T-helper 22 cell (primary cell): ENCODE data around the gene ACTL6A.

ENCODE experiments used
- DNase-seq: peaks from one replicate; pipeline ENCODE4 v3.0.0-alpha.2; 2020; ENCODE audit warnings: low read depth

The ACTL6A gene

DNA sequence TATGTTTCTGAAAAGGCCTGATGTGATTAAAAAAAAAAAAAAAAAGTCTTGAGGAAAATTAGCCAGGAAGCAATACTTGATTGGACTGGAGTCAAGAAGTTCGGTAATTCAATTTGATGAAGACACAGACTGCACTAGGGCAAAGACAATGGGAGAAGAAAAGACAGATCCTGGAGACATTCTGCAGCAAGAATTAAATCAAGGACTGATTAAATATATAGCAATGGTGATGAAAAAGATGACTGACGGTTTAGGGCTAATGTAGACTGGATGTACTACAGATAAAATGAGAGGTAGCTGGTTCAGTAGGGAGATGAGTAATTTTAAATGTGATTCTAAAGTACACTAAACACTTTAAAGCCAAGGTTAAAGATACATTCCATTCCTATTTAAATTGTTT is 27.9 kb downstream of the ACTL6A start:
- no peak for DNase-seq

DNA sequence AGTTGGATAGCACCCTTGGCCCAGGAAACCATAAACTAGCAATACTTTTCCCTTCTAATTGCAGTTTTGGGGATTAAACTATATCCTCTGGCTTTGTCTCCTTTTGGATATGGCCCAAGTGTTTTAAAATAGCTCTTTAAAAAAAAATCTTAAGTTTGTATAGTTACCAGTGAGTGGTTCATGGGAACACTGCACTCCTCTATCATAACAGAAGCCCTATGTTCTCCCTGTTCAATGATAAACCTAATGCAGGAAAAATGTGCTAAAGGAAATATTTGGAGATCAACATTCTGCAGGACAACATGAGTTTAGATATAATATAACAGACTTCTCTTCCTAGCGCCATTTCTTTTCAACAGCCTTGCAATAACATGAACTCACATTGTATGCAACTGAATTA is 28.6 kb downstream of the ACTL6A start:
- DNase-seq, result no peak

DNA sequence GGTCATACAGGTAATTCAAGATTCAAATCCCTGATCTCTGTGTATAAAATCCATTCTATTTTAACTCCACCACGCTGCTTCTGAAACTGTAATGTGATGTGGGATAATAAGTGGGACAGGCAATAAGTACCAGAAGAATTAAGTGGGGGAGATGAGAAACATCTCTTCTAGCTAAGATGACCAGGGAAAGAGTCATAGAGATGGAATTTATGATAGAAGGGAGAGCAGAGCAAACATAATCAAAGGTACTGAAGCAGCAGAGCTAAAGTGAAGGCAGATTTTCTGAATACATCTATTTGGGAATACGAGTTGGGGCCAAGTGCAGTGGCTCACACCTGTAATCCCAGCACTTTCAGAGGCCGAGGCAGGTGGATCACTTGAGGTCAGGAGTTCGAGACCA is 36.8 kb downstream of the ACTL6A start:
- no peak for DNase-seq

- no peak for DNase-seq
These were observed 40.6 kb downstream of the ACTL6A start for GRCh38 chr3:179603321-179603720.

DNA sequence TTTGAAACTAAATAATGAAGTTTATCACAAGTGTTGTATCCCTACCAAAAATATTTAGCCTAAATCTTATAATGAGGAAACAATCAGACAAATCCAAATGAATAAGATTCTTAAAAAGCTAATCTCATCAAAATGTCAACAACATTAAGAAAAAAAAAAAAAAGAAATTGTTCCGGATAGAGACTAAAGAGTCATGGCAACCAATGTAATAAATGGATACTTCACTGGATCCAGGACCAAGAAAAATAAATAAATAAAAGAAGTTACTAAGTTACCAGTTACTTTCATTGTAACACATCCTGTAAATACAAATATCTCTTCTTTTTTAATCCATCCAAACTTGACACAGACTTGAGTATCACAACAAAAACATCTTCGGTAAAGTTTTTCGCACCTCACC is 41.1 kb downstream of the ACTL6A start:
- no peak for DNase-seq

DNA sequence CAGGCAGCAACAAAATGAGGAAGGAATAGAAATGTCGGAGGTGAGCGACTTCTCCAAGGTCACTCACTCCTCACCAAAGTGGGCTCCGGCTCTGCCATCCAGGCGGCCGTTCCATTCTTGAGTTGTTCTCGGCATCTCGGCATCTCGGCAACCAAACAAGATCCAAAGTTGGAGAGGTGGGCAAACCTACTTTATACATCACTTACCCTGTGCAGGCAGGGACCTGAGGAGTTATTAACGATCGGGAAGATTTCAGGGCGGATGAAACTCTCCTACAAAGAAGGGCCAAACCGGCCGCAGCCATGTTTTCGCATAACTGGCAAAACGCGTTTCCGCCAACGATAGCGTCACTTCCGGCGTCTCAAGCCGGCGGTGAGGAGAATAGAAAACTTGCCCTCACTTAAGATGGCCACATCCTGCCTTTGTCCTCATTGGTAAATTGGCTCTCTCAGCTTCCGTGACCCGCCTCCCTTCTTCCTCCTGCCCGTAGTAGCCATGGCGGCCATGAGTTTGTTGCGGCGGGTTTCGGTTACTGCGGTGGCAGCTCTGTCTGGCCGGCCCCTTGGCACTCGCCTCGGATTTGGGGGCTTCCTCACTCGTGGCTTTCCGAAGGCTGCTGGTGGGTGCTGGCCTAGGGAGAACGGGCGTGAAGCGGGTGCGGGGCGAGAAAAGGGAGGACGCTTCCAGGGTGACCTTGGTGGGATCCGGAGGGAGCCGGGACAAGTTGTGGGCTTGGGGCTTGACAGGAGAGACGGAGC is 41.8 kb downstream of the ACTL6A start, which contains the start of the genes MRPL47 and NDUFB5:
Gene MRPL47, minus strand, starts transcription at position 318 of the 758 bp plus-strand sequence. Its CDS starts 14 bp downstream, at position 304.
Gene NDUFB5, plus strand, starts transcription at position 474 of the 758 bp plus-strand sequence. Its CDS starts 22 bp downstream, at position 496.
- peak; percentile 86 for DNase-seq

GRCh38 chr3:179606534-179607085 is 43.9 kb downstream of the ACTL6A start:
- no peak for DNase-seq

GRCh38 chr3:179608931-179609720 is 46.4 kb downstream of the ACTL6A start:
- no peak for DNase-seq

DNA sequence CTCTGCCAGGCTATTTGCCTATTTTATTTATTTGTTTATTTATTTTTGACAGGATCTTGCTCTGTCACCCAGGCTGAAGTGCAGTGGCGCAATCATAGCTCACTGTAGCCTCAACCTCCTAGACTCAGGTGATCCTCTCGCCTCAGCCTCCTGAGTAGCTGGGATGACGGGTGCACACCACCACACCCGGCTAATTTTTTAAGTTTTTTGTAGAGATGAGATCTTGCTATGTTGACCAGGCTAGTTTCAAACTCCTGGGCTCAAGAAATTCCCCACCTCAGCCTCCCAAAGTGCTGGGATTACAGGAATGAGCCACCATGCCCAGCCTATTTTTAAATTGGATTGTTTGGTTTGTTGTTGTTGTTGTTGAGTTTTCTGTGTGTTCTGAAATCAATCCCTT is 47.3 kb downstream of the ACTL6A start:
- DNase-seq, result no peak

DNA sequence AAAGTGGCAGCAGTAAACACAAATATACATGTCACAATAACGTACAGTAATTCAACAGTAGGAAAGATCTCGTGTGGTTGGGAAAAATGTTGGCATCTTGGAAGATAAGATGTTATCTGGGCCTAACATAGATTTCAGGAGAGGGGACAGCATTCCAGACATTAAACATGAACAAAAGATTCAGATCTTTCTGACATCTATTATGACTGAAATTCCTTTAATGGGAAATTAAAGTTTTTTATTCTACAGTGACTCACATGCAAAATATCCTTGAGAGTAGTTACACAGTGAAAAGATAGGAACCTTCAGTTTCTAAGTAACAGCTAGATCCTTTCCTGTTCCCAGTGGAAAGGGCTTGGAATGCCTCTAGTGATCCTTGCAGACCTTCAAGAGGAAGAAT is 51.1 kb downstream of the ACTL6A start:
- DNase-seq, result no peak

DNA sequence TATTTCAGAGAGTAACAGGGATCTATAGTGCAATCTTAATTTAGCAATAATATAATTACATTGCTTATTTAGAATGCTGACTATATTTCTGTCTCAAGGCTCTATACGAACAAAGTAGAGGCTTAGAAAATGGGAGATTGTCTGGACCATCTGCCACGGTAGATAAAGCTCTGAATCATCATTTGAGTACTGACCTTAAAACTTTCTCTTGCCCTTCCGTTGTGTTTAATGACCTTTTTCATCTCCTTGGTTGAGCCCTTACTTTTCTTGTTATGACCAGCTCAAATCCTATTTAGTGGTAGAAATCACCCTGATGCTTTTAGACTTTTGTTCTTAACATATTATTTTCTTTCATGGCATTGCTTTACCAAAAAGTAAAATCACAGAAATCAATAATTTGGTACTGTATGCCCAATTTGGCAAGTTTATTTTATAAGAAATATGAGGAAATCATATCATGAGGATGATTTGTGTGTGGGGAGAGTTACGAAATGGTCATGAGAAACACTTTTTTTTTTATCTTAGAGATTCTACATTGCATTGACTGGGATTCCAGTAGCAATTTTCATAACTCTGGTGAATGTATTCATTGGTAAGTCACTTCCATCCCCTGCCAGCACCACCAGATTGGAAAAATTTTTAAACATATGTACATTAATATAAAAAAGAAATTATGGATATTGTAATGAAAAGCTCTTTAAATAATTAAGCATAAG is 52.9 kb downstream of the ACTL6A start:
- no peak for DNase-seq

DNA sequence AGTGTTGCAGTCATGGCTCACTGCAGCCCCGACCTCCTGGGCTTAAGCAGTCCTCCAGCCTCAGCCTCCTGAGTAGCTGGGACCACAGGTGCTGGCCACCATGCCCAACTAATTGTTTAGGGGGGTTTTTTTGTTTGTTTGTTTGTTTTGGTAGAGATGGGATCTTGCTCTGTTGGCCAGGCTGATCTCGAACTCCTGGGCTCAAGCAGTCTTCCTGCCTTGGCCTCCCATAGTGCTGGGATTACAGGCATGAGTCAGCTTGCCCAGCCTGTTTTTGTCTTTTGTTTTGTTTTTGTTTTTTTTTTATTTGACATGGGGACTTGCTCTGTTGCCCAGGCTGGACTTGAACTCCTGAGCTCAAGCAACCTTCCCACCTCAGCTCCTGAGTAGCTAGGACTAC is 59.3 kb downstream of the ACTL6A start:
- DNase-seq, result no peak

GRCh38 chr3:179624451-179624850 is 61.7 kb downstream of the ACTL6A start:
- DNase-seq, result no peak

GRCh38 chr3:179630753-179631451 is 68.2 kb downstream of the ACTL6A start:
- no peak for DNase-seq
